ENCODE measurements around the gene PLA2G4C. TPM values are rescaled to one million over a fixed set of nuclear protein-coding genes. Genes with fewer than 3 reads are reported as not detected.

The PLA2G4C gene, protein sequence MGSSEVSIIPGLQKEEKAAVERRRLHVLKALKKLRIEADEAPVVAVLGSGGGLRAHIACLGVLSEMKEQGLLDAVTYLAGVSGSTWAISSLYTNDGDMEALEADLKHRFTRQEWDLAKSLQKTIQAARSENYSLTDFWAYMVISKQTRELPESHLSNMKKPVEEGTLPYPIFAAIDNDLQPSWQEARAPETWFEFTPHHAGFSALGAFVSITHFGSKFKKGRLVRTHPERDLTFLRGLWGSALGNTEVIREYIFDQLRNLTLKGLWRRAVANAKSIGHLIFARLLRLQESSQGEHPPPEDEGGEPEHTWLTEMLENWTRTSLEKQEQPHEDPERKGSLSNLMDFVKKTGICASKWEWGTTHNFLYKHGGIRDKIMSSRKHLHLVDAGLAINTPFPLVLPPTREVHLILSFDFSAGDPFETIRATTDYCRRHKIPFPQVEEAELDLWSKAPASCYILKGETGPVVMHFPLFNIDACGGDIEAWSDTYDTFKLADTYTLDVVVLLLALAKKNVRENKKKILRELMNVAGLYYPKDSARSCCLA
- total RNA-seq (2014; rRNA removed; shearing (Covaris generic); ENCODE audit: low replicate concordance), result 2.6 and 5.9 TPM in 2 replicates

DNA sequence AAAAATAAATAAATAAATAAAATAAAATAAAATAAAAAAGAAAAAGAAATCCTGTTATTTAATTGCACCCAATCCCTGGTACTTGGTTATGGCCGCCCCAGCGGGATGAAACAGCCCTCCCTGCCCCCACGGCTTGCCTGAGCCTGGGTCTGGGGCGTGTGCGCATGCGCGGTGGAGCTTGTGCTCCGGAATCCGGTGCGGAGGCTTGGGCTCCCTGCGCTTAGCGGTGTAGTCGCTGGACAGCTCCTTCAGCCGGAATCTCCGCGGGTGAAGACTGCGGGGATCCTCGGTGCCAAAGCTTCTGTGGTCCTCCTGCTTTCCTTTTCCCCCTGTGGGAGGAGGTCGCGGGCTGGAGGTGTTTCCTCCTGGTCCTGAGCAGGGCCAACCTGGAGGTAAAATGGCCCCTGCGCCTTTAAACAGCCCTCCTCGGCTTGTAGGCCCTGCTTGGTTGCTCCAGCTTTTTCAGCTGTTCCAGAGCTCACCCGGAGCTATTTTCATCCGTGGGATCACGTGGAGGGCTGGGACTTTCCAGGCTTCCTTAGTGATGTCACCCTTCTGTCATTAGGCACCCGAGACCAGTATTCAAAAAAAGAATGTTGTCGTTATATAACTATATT, at the start of gene PLA2G4C:
Gene PLA2G4C, minus strand, starts transcription at position 468 of the 617 bp plus-strand sequence. CDS start 4,288 bp downstream, outside the sequence.
- Histone ChIP-seq H3K4me3 (ENCODE audit: low read length) (peak within 1 kb of the TSS; percentile 86), H3K27ac (ENCODE audit: low read length) (peak within 1 kb of the TSS; percentile 45), H3K79me2 (ENCODE audit: low read length) (no peaks in the 10 kb centered on the region), H4K20me1 (ENCODE audit: insufficient read depth, low read depth, low read length) (no peaks in the 10 kb centered on the region), H3K27me3 (ENCODE audit: low read length) (no peaks in the 10 kb centered on the region), H3K9ac (ENCODE audit: low read length) (peak within 1 kb of the TSS; percentile 86), H3K4me2 (ENCODE audit: low read depth, low read length, poor library complexity, severe bottlenecking) (peak within 1 kb of the TSS; percentile 87), H3K9me3 (ENCODE audit: low read length) (no peaks in the 10 kb centered on the region), H2AFZ (ENCODE audit: low read length) (peak within 1 kb of the TSS; percentile 98), H3K9me2 (replicated peaks; ENCODE audit: insufficient read depth, low read length) (no peaks in the 10 kb centered on the region), H3K36me3 (ENCODE audit: insufficient read depth, low read length) (no peaks in the 10 kb centered on the region), H3K4me1 (ENCODE audit: low read length) (peaks cover 13% of the 10 kb centered on the region)
- peak; percentile 96 for DNase-seq

DNA sequence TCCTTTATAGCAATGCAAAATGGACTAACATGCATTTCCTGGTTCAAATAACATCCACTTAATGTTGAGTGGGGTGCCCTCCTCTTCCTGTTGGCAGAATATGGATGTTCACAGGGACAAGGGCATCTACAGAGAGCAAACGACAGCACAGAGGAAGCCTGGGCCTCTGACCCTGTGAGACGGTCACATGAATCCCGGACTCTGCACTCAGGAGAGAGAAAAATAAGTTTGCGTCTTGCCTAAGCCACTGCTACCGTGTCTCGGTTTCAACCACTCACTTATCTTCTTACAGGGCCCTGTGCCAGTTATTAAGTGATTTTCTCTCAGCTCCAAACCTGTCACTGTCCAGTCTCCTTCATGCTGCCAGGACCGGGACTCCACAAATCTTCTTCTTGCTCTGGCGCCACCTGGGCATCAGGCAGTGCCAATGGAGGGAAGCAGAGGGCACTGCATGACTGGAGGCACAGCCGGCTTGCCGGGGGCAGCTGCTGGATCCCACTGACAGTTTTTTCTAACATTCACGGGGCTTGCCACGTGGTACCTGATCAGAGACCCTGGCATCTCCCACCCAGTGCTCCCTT, 47.7 kb upstream of the PLA2G4C start:
- H3K4me1 ChIP-seq (ENCODE audit: low read length), result no peaks in the 10 kb centered on the region
- no peaks in the 10 kb centered on the region for H3K27me3 ChIP-seq (ENCODE audit: low read length)
- H3K9me3 ChIP-seq (ENCODE audit: low read length), result no peaks in the 10 kb centered on the region
- no peak overlapping the region for H3K4me2 ChIP-seq (ENCODE audit: low read depth, low read length, poor library complexity, severe bottlenecking)
- H3K27ac ChIP-seq (ENCODE audit: low read length), result no peak overlapping the region
- DNase-seq, result no peak
- no peak overlapping the region for H2AFZ ChIP-seq (ENCODE audit: low read length)
- H4K20me1 ChIP-seq (ENCODE audit: insufficient read depth, low read depth, low read length), result no peaks in the 10 kb centered on the region
- no peak overlapping the region for H3K9ac ChIP-seq (ENCODE audit: low read length)
- peaks cover 22% of the 10 kb centered on the region for H3K36me3 ChIP-seq (ENCODE audit: insufficient read depth, low read length)
- H3K79me2 ChIP-seq (ENCODE audit: low read length), result 0 out of 2 replicates have a peak, but pooled peaks cover 4% of the 10 kb centered on the region
- H3K4me3 ChIP-seq (ENCODE audit: low read length), result no peak overlapping the region
- H3K9me2 ChIP-seq (replicated peaks; ENCODE audit: insufficient read depth, low read length), result no peaks in the 10 kb centered on the region

DNA sequence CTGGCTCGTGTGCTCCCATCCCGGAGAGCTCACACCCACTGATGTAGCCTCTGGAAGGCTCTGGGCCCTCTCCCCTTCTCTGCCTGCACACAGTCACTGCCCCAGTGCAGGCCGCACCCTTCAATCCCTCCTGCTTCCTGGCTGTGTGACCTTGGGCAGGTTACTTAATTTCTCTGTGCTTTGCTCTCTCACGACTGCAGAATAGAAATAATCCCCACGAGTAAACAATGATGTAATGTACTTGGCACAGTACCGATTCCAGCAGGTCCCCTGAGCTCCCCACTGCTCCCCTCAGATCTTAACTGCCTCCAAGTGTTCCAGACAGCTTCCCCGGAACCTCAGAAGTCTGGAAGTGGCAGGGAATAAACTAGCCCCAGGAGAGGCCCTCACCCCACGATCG, 43.4 kb upstream of the PLA2G4C start:
- Histone ChIP-seq H3K36me3 (ENCODE audit: insufficient read depth, low read length) (peaks cover 25% of the 10 kb centered on the region), H3K9ac (ENCODE audit: low read length) (no peak overlapping the region), H2AFZ (ENCODE audit: low read length) (no peak overlapping the region), H3K79me2 (ENCODE audit: low read length) (no peaks in the 10 kb centered on the region), H3K9me2 (replicated peaks; ENCODE audit: insufficient read depth, low read length) (no peaks in the 10 kb centered on the region), H3K9me3 (ENCODE audit: low read length) (no peaks in the 10 kb centered on the region), H3K4me1 (ENCODE audit: low read length) (peaks cover 7% of the 10 kb centered on the region), H3K27ac (ENCODE audit: low read length) (no peak overlapping the region), H3K4me2 (ENCODE audit: low read depth, low read length, poor library complexity, severe bottlenecking) (no peak overlapping the region), H3K27me3 (ENCODE audit: low read length) (no peaks in the 10 kb centered on the region), H3K4me3 (ENCODE audit: low read length) (no peak overlapping the region), H4K20me1 (ENCODE audit: insufficient read depth, low read depth, low read length) (no peaks in the 10 kb centered on the region)
- no peak for DNase-seq

DNA sequence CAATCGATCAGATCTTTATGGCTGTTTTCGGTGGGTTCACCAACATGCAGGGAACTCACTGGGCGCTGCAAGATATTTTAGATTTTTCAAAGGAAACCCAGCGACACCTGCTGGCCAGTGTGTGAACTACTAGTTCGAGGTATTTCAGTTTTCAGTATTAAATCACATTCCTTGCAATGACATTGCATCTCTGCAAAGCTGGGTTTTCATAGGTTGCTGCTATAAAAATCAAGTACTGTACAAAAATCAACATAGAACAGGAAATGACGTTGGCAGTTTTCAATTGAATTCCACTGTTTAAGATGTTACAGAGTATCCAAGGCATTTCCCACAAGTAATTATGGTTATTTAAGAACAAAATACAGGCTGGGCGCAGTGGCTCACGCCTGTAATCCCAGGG, 41.9 kb upstream of the PLA2G4C start:
- Histone ChIP-seq H4K20me1 (ENCODE audit: insufficient read depth, low read depth, low read length) (no peaks in the 10 kb centered on the region), H3K4me1 (ENCODE audit: low read length) (peaks cover 7% of the 10 kb centered on the region), H3K9me3 (ENCODE audit: low read length) (no peaks in the 10 kb centered on the region), H3K79me2 (ENCODE audit: low read length) (no peaks in the 10 kb centered on the region), H3K36me3 (ENCODE audit: insufficient read depth, low read length) (peaks cover 17% of the 10 kb centered on the region), H3K9me2 (replicated peaks; ENCODE audit: insufficient read depth, low read length) (no peaks in the 10 kb centered on the region), H3K9ac (ENCODE audit: low read length) (no peak overlapping the region), H3K27ac (ENCODE audit: low read length) (peak overlapping the region; percentile 16; the same call in 1 of the 2 replicates), H3K4me2 (ENCODE audit: low read depth, low read length, poor library complexity, severe bottlenecking) (no peak overlapping the region), H3K4me3 (ENCODE audit: low read length) (no peak overlapping the region), H3K27me3 (ENCODE audit: low read length) (no peaks in the 10 kb centered on the region), H2AFZ (ENCODE audit: low read length) (no peak overlapping the region)
- DNase-seq, result peak; percentile 87

DNA sequence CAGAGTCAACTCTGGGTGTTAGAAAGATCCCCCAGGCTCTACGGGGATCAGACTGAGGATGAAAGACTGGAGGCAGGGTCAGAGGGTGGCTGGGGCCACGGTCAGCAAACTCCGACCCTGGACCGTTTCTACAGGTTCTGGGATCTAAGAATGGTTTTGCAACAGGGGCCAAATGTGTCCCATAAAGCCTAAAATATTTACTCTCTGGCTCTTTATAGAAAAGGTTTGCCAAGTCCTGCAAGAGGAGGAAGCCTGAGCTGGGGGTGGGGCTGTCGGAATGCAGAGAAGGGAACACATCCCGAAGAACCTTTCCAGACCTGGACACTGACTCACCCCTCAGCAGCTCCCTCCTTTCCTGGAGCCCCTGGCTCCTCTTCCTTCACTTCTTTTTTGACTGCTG, 38.8 kb upstream of the PLA2G4C start:
- no peaks in the 10 kb centered on the region for H4K20me1 ChIP-seq (ENCODE audit: insufficient read depth, low read depth, low read length)
- H3K4me1 ChIP-seq (ENCODE audit: low read length), result peaks cover 7% of the 10 kb centered on the region
- H3K9ac ChIP-seq (ENCODE audit: low read length), result no peak overlapping the region
- no peak overlapping the region for H2AFZ ChIP-seq (ENCODE audit: low read length)
- peaks cover 17% of the 10 kb centered on the region for H3K36me3 ChIP-seq (ENCODE audit: insufficient read depth, low read length)
- H3K4me3 ChIP-seq (ENCODE audit: low read length), result no peak overlapping the region
- H3K9me2 ChIP-seq (replicated peaks; ENCODE audit: insufficient read depth, low read length), result no peaks in the 10 kb centered on the region
- no peak overlapping the region for H3K4me2 ChIP-seq (ENCODE audit: low read depth, low read length, poor library complexity, severe bottlenecking)
- no peak overlapping the region for H3K27ac ChIP-seq (ENCODE audit: low read length)
- no peaks in the 10 kb centered on the region for H3K79me2 ChIP-seq (ENCODE audit: low read length)
- no peaks in the 10 kb centered on the region for H3K9me3 ChIP-seq (ENCODE audit: low read length)
- no peak for DNase-seq
- no peaks in the 10 kb centered on the region for H3K27me3 ChIP-seq (ENCODE audit: low read length)

DNA sequence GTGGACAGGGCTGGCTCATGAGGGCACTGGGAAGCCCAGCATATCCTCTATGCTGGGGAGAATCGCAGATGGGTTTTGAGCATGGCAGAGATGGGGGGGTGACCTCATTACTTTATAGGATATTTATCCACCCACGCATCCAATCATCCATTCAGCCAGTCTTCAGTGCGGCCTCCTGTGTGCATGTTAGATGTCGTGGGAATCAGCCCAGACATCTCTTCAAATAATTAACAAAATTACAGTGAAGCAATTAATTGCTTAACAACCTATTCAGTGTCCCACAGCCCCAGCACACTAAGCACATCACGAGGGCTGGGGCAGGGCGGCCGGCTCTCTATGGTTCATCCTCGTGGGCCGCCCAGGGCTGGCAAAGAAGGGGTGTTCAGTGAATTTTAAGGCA, 38.0 kb upstream of the PLA2G4C start:
- H3K27ac ChIP-seq (ENCODE audit: low read length), result no peak overlapping the region
- no peak for DNase-seq
- H3K4me1 ChIP-seq (ENCODE audit: low read length), result peaks cover 7% of the 10 kb centered on the region
- no peaks in the 10 kb centered on the region for H3K9me3 ChIP-seq (ENCODE audit: low read length)
- peaks cover 17% of the 10 kb centered on the region for H3K36me3 ChIP-seq (ENCODE audit: insufficient read depth, low read length)
- H3K9ac ChIP-seq (ENCODE audit: low read length), result no peak overlapping the region
- no peaks in the 10 kb centered on the region for H3K9me2 ChIP-seq (replicated peaks; ENCODE audit: insufficient read depth, low read length)
- H3K4me3 ChIP-seq (ENCODE audit: low read length), result no peak overlapping the region
- no peaks in the 10 kb centered on the region for H4K20me1 ChIP-seq (ENCODE audit: insufficient read depth, low read depth, low read length)
- no peaks in the 10 kb centered on the region for H3K79me2 ChIP-seq (ENCODE audit: low read length)
- no peak overlapping the region for H2AFZ ChIP-seq (ENCODE audit: low read length)
- H3K4me2 ChIP-seq (ENCODE audit: low read depth, low read length, poor library complexity, severe bottlenecking), result no peak overlapping the region
- no peaks in the 10 kb centered on the region for H3K27me3 ChIP-seq (ENCODE audit: low read length)

DNA sequence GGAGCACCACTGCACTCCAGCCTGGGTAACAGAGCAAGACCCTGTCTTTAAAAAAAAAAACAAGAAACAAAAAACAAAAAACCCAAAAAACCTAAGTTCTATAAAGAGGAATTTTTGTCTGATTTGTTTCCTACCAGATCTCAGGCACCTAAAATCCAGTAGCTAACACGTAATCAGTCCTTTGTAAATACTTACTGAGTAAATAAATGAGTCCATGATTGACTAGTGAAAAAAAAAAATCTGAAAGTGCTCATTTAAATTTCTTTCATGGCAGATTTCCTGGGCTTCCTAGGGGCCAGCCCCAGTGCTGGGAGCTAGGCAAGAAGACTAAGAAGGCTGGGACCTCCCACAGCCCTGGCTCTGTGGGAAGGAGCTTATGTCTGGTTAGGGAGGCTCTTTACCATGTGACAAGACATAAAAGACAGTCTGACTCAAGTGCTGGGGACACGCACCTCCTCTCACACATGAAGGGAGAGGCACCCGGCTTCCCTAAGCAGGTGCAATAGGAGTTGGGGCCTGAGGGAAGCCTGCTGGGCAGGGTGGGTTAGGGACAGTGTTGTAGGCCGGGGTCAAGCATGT, 37.1 kb upstream of the PLA2G4C start:
- Histone ChIP-seq H3K9me2 (replicated peaks; ENCODE audit: insufficient read depth, low read length) (no peaks in the 10 kb centered on the region), H3K4me2 (ENCODE audit: low read depth, low read length, poor library complexity, severe bottlenecking) (no peak overlapping the region), H3K27me3 (ENCODE audit: low read length) (no peaks in the 10 kb centered on the region), H3K9ac (ENCODE audit: low read length) (no peak overlapping the region), H3K27ac (ENCODE audit: low read length) (no peak overlapping the region), H3K4me1 (ENCODE audit: low read length) (peaks cover 6% of the 10 kb centered on the region), H3K4me3 (ENCODE audit: low read length) (no peak overlapping the region), H2AFZ (ENCODE audit: low read length) (no peak overlapping the region), H4K20me1 (ENCODE audit: insufficient read depth, low read depth, low read length) (no peaks in the 10 kb centered on the region), H3K9me3 (ENCODE audit: low read length) (no peaks in the 10 kb centered on the region), H3K79me2 (ENCODE audit: low read length) (no peaks in the 10 kb centered on the region), H3K36me3 (ENCODE audit: insufficient read depth, low read length) (peaks cover 17% of the 10 kb centered on the region)
- DNase-seq, result no peak

DNA sequence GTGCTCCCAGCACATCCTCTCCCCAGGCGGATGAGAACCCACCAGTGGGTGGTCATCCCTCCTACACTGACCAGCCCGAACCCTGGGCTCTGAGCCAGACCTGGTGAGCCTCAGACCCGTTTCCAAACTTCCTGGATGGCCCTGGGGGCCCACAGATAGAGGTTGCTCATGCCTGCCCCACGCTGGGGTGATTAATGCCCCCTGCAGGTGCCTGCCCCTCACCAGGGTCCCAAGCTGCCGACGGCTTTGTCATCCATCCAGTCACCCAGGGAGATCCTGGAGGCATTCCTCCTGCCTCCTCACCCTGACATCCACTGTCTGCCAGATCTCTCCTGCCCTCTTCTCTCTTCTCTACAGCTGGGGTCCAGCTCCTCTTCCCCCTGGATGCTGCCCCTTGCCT, 28.4 kb upstream of the PLA2G4C start:
- Histone ChIP-seq H3K9ac (ENCODE audit: low read length) (no peak overlapping the region), H4K20me1 (ENCODE audit: insufficient read depth, low read depth, low read length) (no peaks in the 10 kb centered on the region), H3K4me1 (ENCODE audit: low read length) (no peaks in the 10 kb centered on the region), H3K4me3 (ENCODE audit: low read length) (no peak overlapping the region), H3K4me2 (ENCODE audit: low read depth, low read length, poor library complexity, severe bottlenecking) (no peak overlapping the region), H3K79me2 (ENCODE audit: low read length) (no peaks in the 10 kb centered on the region), H2AFZ (ENCODE audit: low read length) (no peak overlapping the region), H3K27ac (ENCODE audit: low read length) (no peak overlapping the region), H3K9me3 (ENCODE audit: low read length) (no peaks in the 10 kb centered on the region), H3K27me3 (ENCODE audit: low read length) (no peaks in the 10 kb centered on the region), H3K36me3 (ENCODE audit: insufficient read depth, low read length) (no peaks in the 10 kb centered on the region), H3K9me2 (replicated peaks; ENCODE audit: insufficient read depth, low read length) (no peaks in the 10 kb centered on the region)
- DNase-seq, result no peak

All from Karpas-422 (cell line).